MM.1S (cell line): ENCODE results near the gene CSTPP1.

Experiments used
- DNase-seq: peaks from one replicate; pipeline ENCODE4 v3.0.0-alpha.2; 2015
- H2AFZ ChIP-seq: fragments of 300-600 bp; sonication (generic); 2 replicates; pipeline ENCODE4 v1.6.0; 2016; ENCODE audit warnings: antibody characterized with exemption, low read length
- H3F3A ChIP-seq: fragments of 300-600 bp; sonication (generic); 2 replicates; pipeline ENCODE4 v1.6.1; 2016; ENCODE audit warnings: mild to moderate bottlenecking, antibody characterized with exemption, low read length, moderate library complexity, mixed read lengths; ENCODE audit not compliant: insufficient read depth
- H3K27ac ChIP-seq: fragments of 300-600 bp; sonication (generic); 2 replicates; pipeline ENCODE4 v1.5.1; 2016; ENCODE audit warnings: mild to moderate bottlenecking, low read length
- H3K27me3 ChIP-seq: fragments of 300-600 bp; sonication (generic); replicated peaks from 2 replicates; pipeline ENCODE4 v1.6.0; 2016; ENCODE audit warnings: low read length; ENCODE audit not compliant: insufficient read depth
- H3K36me3 ChIP-seq: fragments of 300-600 bp; sonication (generic); replicated peaks from 2 replicates; pipeline ENCODE4 v1.6.1; 2016; ENCODE audit warnings: mild to moderate bottlenecking, low read length, mixed read lengths; ENCODE audit not compliant: insufficient read depth
- H3K4me1 ChIP-seq: fragments of 300-600 bp; sonication (generic); 2 replicates; pipeline ENCODE4 v1.6.1; 2016; ENCODE audit warnings: low read length, mixed read lengths
- H3K4me2 ChIP-seq: fragments of 300-600 bp; sonication (generic); 2 replicates; pipeline ENCODE4 v1.6.0; 2016; ENCODE audit warnings: low read depth, low read length
- H3K4me3 ChIP-seq: fragments of 300-600 bp; sonication (generic); 2 replicates; pipeline ENCODE4 v1.5.1; 2016; ENCODE audit warnings: low read length, mixed read lengths
- H3K79me2 ChIP-seq: fragments of 300-600 bp; sonication (generic); 2 replicates; pipeline ENCODE4 v1.6.1; 2016; ENCODE audit warnings: mixed run types, low read length, mixed read lengths
- H3K9ac ChIP-seq: fragments of 300-600 bp; sonication (generic); 2 replicates; pipeline ENCODE4 v1.6.1; 2016; ENCODE audit warnings: low read length, mixed read lengths
- H3K9me2 ChIP-seq: fragments of 300-600 bp; sonication (generic); replicated peaks from 2 replicates; pipeline ENCODE4 v1.6.1; 2016; ENCODE audit warnings: mild to moderate bottlenecking, low read length, mixed read lengths; ENCODE audit not compliant: insufficient read depth
- H3K9me3 ChIP-seq: fragments of 300-600 bp; sonication (generic); replicated peaks from 2 replicates; pipeline ENCODE4 v1.6.1; 2016; ENCODE audit warnings: mild to moderate bottlenecking, low read length, mixed read lengths; ENCODE audit not compliant: insufficient read depth
- H4K20me1 ChIP-seq: fragments of 300-600 bp; sonication (generic); 2 replicates; pipeline ENCODE4 v1.6.1; 2016; ENCODE audit warnings: mild to moderate bottlenecking, low read length, moderate library complexity, mixed read lengths; ENCODE audit not compliant: insufficient read depth
- EZH2 ChIP-seq: fragments of 300-600 bp; sonication (generic); optimal IDR thresholded peaks from 2 replicates; pipeline ENCODE3; 2017; ENCODE audit warnings: low read depth, mild to moderate bottlenecking, antibody characterized with exemption, low read length, mixed read lengths
- EZH2phosphoT487 ChIP-seq: fragments of 300-600 bp; sonication (generic); IDR thresholded peaks from 2 replicates; pipeline ENCODE4 v1.6.1; 2018; ENCODE audit warnings: antibody characterized with exemption, low read length
- TF ChIP-seq, protein P1 (sequence below): fragments of 300-600 bp; sonication (generic); IDR thresholded peaks from 2 replicates; pipeline ENCODE4 v1.5.1; 2016; ENCODE audit warnings: antibody characterized with exemption, low read length, mixed read lengths

Gene CSTPP1

DNA sequence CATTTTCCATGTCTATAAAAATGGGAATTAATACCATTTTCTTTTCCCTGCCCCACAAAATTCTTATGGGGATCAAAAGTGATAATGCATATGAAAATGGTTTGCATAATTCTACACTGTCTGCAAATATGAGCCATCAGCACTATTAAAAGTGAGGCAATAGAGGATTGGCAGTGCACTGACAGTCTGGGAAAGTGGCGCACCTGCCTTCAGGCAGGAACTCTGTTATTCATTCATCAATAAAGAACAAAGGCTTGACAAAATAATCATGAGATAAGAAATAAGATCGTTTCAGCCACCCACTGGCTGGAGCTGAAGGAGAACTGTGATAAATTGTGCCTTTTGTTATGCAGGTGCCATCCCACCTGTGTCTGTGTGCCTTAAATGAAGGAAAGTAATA lies 190.7 kb downstream of the CSTPP1 start:
- TF ChIP-seq, protein P1, sequence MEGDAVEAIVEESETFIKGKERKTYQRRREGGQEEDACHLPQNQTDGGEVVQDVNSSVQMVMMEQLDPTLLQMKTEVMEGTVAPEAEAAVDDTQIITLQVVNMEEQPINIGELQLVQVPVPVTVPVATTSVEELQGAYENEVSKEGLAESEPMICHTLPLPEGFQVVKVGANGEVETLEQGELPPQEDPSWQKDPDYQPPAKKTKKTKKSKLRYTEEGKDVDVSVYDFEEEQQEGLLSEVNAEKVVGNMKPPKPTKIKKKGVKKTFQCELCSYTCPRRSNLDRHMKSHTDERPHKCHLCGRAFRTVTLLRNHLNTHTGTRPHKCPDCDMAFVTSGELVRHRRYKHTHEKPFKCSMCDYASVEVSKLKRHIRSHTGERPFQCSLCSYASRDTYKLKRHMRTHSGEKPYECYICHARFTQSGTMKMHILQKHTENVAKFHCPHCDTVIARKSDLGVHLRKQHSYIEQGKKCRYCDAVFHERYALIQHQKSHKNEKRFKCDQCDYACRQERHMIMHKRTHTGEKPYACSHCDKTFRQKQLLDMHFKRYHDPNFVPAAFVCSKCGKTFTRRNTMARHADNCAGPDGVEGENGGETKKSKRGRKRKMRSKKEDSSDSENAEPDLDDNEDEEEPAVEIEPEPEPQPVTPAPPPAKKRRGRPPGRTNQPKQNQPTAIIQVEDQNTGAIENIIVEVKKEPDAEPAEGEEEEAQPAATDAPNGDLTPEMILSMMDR = no peak
- TF ChIP-seq EZH2phosphoT487 (no peak), EZH2 (no peak)
- no peak overlapping the region for H3K4me3 ChIP-seq
- H3K4me1 ChIP-seq = no peaks in the 10 kb centered on the region
- H3K27me3 ChIP-seq = no peaks in the 10 kb centered on the region
- no peak overlapping the region for H3K9ac ChIP-seq
- no peaks in the 10 kb centered on the region for H3F3A ChIP-seq
- no peaks in the 10 kb centered on the region for H3K79me2 ChIP-seq
- no peaks in the 10 kb centered on the region for H4K20me1 ChIP-seq
- H3K9me3 ChIP-seq = no peaks in the 10 kb centered on the region
- no peak overlapping the region for H2AFZ ChIP-seq
- no peak overlapping the region for H3K27ac ChIP-seq
- no peaks in the 10 kb centered on the region for H3K9me2 ChIP-seq
- no peak for DNase-seq
- H3K4me2 ChIP-seq = no peak overlapping the region
- no peaks in the 10 kb centered on the region for H3K36me3 ChIP-seq

DNA sequence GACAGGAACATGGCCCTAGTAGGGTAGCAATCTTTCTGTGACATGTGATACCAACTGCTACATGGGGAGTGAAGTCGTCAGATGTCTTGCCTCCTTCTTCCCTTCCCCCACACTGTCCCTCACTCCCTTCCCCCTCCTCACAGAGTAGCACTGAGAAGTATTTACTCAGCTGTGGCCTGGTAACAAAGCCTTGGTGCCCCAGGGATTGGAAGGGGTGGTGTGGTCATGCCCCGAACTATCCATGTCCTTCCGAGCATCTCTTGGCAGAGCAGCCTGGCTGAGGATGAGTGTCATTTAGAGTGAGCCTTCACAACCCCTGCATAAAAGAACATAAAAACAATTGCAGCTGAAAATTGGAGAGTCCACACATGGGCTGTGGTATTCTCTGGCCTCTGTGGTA lies 194.0 kb downstream of the CSTPP1 start:
- H2AFZ ChIP-seq = no peak overlapping the region
- no peaks in the 10 kb centered on the region for H3K36me3 ChIP-seq
- H3K27me3 ChIP-seq = no peaks in the 10 kb centered on the region
- no peak for DNase-seq
- H3F3A ChIP-seq = no peaks in the 10 kb centered on the region
- no peaks in the 10 kb centered on the region for H3K4me1 ChIP-seq
- no peak overlapping the region for H3K4me3 ChIP-seq
- H3K27ac ChIP-seq = no peak overlapping the region
- TF ChIP-seq EZH2 (no peak), EZH2phosphoT487 (no peak)
- TF ChIP-seq, protein P1 = no peak
- H3K4me2 ChIP-seq = no peak overlapping the region
- H3K9me2 ChIP-seq = no peaks in the 10 kb centered on the region
- H4K20me1 ChIP-seq = no peaks in the 10 kb centered on the region
- H3K9ac ChIP-seq = no peak overlapping the region
- H3K79me2 ChIP-seq = no peaks in the 10 kb centered on the region
- no peaks in the 10 kb centered on the region for H3K9me3 ChIP-seq

DNA sequence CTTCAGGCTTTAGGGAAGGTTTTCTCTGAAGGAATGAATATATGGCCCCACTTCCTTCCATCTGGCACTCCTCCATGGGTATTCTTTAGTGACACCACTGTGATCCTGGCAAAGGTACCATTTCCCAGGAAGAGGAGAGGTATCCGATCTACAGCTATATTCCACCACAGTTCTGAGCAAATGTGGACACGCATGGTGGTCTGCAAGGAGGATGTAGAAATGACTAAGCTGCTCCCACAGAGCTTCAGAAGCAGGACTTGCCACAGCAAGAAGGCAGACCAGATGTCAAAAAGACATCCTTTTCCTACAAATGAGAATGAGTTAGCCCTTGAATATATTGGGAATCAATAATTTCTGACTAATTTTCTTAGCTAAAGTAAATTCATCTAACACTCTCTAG lies 194.6 kb downstream of the CSTPP1 start:
- no peaks in the 10 kb centered on the region for H3K4me1 ChIP-seq
- no peak overlapping the region for H3K4me2 ChIP-seq
- no peaks in the 10 kb centered on the region for H3K9me2 ChIP-seq
- H2AFZ ChIP-seq = no peak overlapping the region
- H4K20me1 ChIP-seq = no peaks in the 10 kb centered on the region
- DNase-seq = no peak
- H3F3A ChIP-seq = no peaks in the 10 kb centered on the region
- TF ChIP-seq, protein P1 = no peak
- TF ChIP-seq EZH2phosphoT487 (no peak), EZH2 (no peak)
- no peak overlapping the region for H3K27ac ChIP-seq
- H3K4me3 ChIP-seq = no peak overlapping the region
- no peaks in the 10 kb centered on the region for H3K79me2 ChIP-seq
- H3K9me3 ChIP-seq = no peaks in the 10 kb centered on the region
- no peaks in the 10 kb centered on the region for H3K27me3 ChIP-seq
- no peak overlapping the region for H3K9ac ChIP-seq
- H3K36me3 ChIP-seq = no peaks in the 10 kb centered on the region
